Measurements from ENCODE around the gene MINDY4.

MINDY4 gene

DNA sequence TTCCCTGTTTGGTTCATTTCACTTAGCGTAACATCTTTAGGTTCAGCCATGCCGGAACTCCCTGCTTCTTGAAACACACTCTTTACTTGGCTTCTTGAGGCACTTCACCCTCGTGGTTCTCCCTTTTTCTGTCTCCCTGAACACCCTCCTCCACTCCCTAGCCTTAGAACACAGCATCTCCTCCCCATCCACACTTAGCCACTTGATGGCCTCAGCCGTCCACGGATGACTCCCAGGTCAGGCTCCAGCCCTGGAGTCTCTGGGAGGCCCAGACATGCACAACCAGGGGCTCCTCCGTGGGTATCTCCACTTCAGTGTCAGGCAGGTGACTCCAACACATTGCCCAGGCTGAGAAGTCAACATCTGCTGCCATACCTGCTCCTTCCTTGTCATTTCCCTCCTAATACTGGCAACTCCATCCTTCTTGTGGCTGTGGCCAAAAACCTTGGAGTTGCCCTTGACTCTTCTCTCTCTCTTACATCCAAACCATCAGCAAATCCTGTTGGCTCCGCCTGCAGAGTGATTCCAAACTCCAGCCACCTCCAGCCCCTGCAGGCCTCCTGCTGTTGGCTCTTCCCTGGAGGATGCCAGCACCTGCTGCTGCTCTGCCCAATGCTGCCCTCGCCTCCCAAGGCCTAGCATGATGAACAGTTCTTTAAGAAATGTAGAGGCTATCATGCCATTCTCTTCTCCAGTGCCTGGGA is 27.7 kb upstream of the MINDY4 start:
- DNase-seq (ENCODE audit: low read depth) = no peak

DNA sequence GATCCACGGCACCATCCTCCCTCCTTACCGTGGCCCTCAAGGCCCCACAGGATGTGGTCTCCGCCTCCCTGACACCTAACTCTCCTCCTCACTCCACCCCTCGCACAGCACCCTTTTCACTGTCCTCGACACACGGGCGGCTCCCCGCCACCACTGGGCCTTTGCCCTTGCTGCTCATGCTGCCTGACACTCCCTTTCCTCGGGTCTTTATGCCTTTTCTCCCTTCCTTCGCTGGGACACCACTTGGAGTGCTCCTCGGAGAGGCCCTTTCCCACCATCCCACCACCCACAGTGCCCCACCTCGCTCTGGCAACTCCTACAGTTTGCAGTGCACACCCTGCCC is 27.2 kb upstream of the MINDY4 start:
- DNase-seq (ENCODE audit: low read depth) = no peak

DNA sequence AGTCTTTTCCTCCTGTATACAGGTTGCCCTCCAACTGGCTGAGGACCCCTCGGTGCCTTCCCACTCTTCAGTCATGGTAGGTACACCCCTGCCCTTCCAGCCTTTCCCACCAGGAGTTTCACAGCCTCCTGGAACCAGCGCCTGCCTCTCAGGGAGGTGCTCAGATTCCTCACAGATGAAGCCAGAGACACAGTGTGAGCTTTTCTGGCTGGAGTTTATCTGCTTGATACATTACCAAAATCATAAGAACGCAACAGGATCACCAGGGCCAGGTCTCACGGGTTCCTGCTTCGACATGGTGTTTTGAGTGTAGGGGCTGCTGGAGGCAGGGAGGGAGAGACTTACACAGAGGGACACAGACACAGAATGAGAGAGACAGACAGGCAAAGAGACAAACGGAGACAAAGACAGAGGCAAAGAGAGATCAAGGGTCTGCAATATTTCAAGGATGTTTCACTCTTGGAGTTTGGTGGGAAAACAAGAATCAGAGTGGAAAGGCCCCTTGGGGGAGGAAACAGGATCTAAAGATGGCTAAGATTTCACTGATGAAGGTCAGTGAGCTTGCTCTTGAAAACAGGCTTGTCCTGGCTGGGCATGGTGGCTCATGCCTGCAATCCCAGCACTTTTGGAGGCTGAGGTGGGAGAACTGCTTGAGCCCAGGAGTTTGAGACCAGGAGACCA is 25.8 kb upstream of the MINDY4 start:
- no peak for DNase-seq (ENCODE audit: low read depth)

DNA sequence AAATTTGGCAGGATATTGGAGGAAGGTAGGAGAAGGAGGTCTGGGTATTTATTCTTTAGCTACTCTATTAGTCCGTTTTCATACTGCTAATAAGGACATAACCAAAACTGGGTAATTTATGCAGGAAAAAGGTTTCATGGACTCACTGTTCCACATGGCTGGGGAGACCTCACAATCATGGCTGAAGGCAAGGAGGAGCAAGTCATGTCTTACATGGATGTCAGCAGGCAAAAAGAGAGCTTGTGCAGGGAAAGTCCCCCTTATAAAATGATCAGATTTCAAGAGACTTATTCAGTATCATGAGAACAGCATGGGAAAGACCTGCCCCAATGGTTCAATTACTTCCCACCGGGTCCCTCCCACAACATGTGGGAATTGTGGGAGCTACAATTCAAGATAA is 21.2 kb upstream of the MINDY4 start:
- DNase-seq (ENCODE audit: low read depth) = no peak

DNA sequence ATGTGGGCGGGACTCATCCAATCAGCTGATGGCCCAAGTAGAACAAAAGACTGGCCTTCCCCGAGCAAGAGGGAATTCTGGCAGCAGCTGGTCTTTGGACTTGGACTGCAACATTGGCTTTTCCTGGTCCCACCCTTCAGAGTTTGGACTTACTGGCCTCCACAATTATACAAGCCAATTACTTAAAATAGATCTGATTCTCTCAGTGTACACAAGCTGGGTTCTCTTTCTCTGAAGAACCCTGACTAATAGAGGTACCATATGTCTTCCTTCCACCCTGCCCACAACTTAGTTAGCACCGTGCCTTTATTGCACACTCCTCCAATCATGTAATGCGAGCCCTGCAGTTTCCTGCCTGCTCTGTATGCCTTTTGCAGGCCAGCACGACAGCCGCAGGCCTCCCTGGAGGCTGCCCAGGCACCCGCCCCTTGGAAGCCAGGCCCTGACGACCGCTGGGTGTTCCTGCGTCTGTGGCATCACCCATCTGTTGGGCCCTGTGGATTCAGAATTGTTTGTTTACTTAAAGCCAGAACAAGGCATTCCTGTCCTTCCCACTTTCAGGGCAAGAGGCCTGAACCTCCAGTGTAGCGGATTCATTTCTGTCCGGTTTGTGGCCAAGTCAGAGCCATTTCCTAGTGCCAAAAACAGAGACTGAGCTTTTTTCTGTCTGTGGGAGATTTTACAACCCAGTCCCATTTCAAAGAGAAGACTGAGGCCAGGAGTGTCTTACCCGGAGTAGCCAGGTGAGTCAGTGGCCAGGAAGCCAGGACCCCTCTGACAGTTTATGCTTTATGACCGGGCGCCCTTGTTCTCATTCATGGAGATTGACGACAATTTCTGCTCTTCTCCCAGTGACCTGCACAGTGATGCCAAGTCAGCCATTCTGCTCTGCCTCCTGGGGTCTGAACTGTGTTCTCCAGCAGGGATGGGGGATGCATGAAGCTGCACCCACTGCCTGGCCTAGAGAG is 20.2 kb upstream of the MINDY4 start:
- peak; percentile 88 for DNase-seq (ENCODE audit: low read depth)

DNA sequence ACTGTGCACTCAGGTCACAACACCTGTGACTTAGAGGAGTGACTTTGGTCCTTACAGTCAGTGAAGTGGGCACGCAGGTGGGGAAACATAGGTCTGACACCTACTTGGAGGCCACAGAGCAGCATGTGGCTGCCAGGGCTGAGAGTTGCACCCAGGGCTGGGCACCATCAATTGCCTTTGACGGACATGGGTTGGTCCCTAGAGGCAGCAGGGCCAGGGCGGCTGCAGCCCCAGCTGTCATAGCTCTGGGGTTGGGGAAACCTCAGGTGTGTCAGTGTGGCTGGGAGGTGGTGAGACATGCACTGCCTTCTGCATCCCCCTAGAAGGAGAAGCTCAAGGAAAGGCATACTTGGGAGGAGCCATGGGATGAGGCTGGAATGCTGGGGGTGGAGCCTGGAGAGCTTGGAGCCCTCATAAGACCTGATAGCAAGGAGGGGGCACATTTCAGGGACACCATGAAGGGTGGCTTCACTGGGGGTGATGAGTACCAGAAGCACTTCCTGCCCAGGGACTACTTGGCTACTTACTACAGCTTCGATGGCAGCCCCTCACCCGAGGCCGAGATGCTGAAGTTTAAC is 19.4 kb upstream of the MINDY4 start, which contains the start of gene INMT:
Gene INMT, plus strand, starts transcription at position 440 of the 578 bp plus-strand sequence. Its CDS starts 16 bp downstream, at position 456.
- DNase-seq (ENCODE audit: low read depth) = no peak

DNA sequence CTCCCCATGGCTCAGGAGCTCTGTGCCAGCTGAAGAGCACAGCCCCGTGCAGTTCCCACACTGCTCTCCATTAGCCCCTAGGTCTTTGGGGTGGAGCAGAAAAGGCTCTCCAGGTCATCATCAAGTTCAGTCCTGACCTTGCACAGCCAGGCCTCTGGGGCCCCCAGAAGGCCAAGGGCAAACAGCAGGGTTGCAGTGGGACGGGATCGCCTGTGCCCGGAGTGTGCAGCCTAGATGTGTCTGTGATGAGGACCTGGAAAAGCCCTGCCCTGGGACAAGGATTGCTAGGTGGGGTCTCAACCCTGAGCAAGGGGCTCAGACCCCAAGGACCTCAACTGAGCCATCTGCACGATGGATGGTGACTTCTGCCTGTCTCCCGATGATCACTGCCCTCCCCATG is 18.7 kb upstream of the MINDY4 start:
- DNase-seq (ENCODE audit: low read depth) = no peak

DNA sequence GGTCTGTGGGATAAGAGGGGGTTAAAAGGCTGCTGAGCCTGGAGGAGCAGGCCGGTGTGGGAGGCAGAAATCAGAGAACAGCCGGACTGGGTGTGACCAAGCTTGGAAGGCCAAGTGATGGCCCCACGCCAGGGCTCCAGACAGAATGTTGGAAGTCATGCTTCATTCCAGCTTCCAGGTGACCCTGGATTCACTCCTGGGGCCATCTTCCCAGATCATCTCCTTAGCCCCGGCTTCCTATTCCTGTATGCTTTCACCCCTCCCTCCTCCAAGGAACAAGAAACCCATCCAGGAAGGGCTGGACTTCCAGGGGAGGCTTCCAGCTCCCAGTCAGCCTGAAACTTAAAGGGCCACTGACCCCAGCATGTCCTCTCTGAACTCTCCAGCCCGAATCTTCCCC is 18.2 kb upstream of the MINDY4 start:
- no peak for DNase-seq (ENCODE audit: low read depth)

DNA sequence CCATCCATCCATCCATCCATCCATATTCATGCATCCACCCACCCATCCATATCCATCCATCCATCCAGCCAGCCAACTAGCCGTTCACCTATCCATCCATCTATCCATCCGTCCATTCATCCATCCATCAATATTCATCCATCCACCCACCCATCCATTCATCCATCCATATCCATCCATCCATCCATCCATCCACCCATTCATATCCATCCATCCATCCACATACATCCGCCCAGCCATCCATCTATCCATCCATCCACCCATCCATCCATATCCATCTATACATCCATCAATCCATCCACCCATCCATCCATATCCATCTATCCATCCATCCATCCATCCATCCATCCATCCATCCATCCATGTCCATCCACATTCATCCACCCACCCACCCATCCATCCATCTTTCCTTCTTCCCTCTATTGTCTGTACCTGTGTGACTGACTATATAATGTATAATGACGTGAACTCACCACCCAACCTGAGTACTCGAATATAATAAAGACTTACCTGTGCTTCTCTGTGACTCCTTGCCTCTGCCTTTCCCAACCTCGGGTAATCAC is 16.8 kb upstream of the MINDY4 start:
- DNase-seq (ENCODE audit: low read depth) = no peak

DNA sequence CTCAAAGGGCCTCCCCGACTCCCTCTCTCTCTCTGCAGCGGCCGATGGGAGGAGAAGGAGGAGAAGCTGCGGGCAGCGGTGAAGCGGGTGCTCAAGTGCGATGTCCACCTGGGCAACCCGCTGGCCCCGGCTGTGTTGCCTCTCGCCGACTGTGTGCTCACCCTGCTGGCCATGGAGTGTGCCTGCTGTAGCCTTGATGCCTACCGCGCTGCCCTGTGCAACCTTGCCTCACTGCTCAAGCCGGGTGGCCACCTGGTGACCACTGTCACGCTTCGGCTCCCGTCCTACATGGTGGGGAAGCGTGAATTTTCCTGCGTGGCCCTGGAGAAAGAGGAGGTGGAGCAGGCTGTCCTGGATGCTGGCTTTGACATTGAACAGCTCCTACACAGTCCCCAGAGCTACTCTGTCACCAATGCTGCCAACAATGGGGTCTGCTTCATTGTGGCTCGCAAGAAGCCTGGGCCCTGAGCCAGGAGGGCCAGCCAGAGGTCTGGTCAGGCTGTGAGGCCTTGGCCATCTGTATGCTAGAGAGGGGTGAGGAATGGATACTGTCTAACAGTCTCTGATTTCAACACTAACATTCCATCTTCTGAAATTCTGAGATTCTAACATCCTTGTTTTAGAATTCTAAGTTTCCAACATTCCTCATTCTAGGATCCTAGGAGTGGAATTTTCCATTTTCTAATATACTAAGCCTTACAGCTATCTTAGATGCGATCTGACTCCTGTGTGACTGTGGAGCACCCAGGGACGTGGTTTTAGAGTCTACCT is 15.6 kb upstream of the MINDY4 start:
- no peak for DNase-seq (ENCODE audit: low read depth)

DNA sequence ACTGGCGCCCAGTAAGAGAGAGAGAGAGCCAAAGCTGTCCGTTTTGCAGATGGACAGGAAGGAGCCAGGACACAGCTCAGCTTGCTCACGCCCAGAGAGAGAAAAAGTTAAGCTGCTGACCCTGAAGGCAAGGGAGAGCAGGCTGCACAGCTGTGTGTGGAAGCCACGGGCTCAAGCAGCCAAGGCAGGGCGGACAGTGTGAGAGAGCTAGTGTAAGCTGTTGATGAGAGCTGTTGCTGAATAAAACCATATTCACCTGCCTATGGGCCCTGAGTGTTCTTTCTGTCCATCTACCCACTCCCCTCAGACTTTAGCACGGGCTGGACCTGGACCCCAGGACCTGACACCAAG is 13.9 kb upstream of the MINDY4 start:
- DNase-seq (ENCODE audit: low read depth) = no peak

DNA sequence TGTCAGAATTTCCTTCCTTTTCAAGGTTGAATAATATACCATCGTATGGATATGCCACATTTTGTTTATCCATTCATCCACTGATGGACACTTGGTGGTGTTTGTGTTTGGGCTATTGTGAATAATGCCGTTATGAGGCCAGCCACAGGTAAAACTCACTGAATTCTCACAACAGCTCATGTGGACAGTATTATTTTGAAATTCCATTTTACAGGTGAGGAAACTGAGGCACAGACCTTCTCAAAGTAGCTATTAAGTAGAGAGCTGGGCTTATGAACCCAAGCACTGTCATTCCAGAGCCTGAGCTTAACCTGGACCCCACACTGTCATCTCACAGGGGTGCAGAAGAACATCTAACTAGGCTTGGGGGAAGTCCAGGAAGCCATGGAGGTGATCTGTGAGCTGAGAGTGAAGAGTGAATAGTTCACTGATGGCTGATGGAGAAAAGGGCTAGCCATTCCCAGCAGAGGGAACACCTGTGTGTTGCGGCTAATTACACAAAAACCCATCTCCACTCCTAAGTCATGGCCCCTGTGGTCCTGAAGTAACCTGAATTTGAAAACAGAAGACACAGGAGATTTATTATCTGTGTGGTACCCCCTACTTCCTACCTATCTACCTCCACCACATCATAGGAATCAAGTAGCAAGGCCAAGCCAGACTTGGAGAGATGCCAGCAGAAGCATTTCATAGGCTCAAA is 10.6 kb upstream of the MINDY4 start:
- DNase-seq (ENCODE audit: low read depth) = no peak

DNA sequence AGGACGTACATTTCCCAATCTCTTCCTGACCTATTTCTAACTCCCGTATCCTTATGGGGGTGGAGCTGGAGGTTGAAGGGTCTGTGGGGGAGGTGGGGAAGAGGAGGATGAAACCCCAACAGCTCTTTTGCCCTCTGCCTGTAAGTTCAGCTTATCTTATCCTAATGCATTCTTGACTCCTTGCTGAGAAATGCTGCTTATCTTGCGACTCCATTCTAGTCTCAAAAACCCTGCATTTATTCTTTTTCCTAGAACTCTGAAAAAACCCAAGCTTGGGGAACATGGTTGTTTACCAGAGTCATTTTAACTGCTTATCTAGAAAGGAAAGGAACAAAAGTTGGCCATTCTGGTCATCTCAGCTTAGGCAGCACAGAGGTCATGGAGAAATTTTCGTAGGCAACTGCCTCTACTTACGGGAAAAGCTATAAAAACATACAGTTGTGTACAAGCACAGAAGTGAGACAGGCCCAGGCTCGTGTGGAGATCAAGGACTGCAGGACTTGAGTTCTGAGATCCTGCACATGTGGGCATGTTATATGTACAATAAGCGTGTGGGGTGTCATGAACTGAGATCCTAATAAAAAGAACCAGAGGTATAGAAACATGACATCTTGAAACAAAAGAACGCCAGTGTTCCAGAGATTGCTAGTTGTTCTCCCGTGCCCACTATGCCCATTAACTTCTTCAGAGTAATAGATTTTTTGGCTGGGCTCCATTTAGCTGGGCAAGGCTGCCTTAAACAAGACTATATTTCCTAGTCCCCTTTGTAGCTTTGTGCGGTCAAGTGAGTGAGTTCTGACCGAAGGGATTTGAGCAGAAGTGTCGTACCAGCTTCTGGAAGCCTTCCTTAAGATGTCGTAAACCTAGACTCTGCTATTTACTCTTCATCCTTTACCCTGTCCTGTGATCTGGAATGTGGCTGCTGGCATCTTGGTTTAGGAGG is 9.7 kb upstream of the MINDY4 start:
- DNase-seq (ENCODE audit: low read depth) = no peak

DNA sequence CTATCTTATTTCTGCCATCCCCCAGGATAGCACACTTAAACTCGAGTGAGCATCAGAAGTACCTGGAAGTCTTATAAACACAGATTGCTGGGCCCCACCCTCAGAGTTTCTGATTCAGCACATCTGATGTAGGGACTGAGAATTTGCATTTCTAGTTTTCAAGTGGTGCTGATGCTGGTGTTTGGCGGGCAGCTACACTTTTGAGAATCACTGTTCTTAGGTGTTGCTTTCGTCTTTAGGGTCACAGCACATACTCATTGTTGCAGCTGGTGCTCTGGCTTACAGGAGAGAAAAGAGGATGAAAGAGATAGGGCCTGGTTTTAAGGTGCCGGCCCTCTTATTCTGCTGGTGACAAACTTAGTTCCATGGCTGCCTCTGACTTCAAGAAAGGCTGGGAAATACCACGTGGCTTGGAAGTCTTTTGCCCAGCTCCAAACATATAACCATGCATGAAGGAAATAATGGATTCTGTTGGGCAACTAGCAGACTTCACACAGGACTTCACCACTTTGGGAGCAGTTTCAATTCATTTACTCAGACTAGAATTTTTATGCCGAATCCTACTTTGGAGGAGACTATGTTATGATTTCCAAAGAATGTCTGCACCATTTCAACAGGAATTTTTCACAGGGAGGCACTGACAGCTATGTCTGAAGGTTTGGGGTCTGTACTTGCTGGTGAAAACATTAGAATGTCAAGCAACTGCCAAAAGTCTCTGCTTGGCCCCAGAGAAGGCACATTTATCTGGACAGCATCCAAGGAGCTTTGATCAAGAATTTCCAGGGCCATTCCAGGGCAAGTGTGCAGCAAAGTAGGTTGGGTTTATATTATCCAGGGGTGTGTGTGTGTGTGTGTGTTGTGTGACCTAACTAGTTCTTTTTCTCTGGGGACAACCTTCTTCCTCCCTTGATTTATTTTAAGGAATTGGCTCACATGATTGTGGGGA is 6.9 kb upstream of the MINDY4 start:
- DNase-seq (ENCODE audit: low read depth) = no peak

DNA sequence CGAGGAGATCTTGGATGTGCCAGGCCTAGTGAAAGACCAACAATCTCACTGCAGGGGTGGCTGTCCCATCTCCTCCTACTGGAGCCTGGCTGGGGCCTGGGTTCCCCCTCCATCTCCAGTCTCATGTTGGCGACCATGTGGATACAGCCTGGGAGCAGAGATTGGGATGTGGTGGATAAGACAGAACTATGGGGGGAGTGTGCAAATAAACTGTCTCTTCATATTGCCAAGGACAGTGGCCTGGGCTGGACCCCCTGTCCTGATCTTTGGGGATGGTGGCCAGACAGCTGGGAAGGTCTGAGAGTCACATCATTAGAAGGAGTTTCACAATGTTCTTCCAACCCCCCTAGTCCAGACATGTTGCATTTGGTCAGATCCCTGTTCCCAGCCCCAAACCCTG is 5.8 kb upstream of the MINDY4 start:
- DNase-seq (ENCODE audit: low read depth) = no peak

DNA sequence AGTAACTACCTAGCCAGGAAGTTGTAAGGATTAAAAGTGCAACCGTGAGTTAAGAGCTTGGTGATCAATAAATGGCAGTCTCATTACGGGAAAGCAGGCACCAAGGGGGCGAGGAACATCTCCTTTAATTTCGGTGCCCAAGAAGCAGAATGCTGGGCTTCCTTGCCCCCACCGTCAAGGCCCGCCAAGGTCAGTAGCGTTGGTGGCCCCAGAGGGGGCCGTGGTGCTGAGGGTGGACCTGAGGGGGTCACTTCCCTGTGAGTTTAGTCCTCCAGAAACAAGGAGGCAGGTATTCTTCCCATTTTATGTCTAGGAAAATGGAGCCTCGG is 408 bp upstream of the MINDY4 start:
- DNase-seq (ENCODE audit: low read depth) = no peak

DNA sequence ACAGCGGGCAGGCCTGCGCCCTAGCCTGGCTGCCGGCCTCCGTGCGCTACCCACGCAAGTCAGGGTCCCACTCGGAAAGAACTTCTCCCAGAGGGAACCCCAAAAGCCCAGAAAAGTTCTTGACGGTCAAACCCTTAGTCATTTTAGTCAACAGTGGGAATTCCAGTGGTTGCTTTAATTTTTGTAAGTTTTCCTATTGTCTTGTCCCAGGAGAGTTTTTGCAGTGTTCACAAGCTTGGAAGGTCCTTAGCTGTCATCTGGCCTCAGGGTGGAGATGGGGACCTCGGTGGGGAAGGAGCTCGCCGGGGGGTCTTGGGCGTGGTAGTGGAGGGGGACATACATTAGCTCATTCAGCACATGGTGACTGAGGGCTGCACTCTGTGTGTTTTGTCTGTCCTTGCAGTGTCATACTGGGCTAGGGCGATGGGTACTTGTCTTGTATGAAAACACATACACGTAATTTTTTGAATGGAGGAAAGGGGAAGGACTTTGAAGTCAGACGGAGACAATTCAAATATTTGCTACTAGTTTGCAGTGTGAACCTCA is 736 bp downstream of the MINDY4 start:
- no peak for DNase-seq (ENCODE audit: low read depth)

DNA sequence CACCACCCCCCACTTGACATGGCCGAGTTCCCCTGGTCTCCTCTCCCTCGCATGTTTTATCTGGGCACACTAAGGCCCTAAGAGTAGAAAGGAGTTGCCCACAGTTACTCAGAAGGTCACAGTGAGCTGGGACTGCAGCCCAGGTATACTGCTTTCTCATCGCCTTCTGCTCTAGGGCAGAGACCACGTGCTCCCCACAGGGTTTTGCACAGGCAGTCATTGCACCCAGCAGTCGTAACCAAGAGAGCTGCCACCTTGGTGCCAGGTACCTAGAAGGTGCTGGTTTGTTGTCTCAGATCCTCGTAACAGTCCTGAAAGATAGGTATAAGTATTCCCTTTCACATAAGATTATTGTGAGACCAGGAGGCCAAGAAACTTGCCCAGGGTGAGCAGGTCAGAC is 1.8 kb downstream of the MINDY4 start:
- DNase-seq (ENCODE audit: low read depth) = no peak
